ENCODE results near the gene STK32C.

STK32C gene

DNA sequence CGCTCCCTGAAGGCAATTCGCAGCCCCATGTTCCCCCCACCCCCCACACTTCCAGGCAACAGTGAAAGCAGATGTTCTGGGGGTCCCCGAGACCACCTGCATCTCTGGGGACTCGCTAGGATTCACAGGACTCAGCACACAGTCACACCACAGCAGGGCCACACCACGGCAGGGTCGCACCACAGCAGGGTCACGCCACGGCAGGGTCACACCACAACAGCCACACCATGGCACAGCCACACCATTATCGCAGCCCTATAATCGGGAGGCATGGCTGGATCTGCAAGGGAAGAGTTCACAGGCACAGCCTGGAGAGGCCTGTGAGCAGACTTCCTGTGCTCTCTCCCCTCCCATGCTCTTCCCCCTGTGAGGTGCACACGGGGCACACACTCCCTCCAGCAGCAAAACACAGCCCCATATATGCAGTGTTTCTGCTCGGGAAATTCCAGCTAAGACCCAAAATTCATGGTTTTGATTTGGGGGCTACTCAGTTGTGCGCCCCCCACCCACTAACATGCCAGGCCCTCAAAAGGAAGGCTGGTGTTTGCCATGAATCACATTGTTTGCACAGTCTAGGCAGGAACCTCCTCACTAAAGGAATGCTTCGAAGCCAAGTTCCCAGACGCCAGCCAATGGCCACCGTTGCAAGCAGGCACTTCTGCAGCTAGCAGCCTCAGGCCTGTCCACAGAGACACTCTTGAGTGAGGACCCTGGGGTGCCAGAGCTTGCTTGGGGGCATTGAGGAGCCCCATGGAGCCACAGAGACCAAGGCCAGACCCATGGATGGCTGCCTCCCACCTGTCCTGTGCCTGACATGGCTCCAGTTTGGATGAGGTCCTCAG is 128.0 kb downstream of the STK32C start:
- TF ChIP-seq FOXP2 (optimal IDR thresholded peaks at IDR 0.05; ENCODE audit: borderline replicate concordance, extremely low read depth, extremely low read length, insufficient read depth) (no peak), TAF1 (IDR thresholded peaks at IDR 0.05; ENCODE audit: borderline replicate concordance, insufficient read depth, low read length) (no peak)

DNA sequence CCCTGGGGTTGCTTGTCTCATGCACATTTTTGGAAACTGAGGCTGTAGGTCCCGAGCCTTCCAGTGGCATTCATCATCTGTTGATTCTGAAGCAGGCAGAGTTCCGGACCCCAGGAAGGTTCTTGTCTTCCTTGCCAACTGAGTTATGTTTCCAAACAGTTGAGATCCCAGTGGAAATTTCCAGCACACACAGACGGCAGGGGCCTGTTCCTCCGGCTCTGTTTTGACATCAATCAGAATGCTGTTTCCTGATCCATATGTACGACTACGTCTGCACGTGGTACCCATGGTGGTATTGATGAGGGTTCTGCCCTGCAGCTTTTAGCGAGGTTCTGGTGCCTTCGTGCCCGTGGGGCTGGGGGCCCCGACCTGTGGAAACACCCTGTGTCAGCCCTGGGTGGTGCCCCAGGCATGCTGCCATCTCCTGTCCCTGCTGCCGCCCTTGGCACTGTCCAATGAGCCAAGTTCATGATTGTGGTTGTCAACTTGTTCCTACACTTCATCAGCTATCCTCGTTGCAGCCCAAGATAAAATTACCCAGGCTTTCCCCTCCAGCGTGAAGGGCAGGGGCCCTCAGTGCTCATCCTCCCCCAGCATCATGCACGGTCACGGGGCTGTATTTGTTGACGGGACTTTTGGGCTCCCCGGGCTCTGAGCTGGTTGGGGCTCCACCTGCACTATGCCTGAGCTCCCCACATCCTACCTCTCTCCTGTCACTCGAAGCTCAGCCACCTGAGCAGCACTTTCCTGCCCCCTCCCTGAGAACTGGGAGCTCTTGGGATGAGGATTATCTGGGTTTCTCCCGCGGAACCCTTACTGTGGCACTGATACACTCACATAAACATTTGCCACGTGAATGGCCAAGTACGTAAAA is 128.8 kb downstream of the STK32C start:
- no peak for TF ChIP-seq FOXP2 (optimal IDR thresholded peaks at IDR 0.05; ENCODE audit: borderline replicate concordance, extremely low read depth, extremely low read length, insufficient read depth)

DNA sequence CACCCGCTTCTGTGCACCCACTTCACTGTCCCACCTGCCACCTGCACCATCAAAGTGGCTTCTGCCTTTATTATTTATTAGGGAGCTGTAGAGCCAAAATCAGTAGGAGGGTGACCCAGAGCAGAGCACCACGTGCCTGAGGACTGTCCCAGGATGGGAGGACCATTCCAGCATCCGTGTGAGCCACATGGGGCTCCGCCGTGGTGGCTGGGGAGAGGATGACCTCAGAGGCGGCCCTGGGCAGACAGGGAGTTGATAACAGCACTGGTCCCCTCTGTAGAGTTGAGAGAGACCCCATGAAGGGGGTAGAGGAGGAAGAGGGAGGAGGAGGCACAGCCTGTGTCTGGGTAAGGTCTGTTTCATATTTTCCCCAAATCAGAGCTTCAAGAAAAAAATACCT is 129.7 kb downstream of the STK32C start:
- TF ChIP-seq SIN3A (IDR thresholded peaks at IDR 0.05; ENCODE audit: borderline replicate concordance, insufficient read depth, low read length) (no peak), TAF1 (IDR thresholded peaks at IDR 0.05; ENCODE audit: borderline replicate concordance, insufficient read depth, low read length) (no peak), FOXP2 (optimal IDR thresholded peaks at IDR 0.05; ENCODE audit: borderline replicate concordance, extremely low read depth, extremely low read length, insufficient read depth) (no peak), POLR2AphosphoS5 (IDR thresholded peaks at IDR 0.05; ENCODE audit: low read depth, low read length) (no peak)
- TF ChIP-seq, protein P1, sequence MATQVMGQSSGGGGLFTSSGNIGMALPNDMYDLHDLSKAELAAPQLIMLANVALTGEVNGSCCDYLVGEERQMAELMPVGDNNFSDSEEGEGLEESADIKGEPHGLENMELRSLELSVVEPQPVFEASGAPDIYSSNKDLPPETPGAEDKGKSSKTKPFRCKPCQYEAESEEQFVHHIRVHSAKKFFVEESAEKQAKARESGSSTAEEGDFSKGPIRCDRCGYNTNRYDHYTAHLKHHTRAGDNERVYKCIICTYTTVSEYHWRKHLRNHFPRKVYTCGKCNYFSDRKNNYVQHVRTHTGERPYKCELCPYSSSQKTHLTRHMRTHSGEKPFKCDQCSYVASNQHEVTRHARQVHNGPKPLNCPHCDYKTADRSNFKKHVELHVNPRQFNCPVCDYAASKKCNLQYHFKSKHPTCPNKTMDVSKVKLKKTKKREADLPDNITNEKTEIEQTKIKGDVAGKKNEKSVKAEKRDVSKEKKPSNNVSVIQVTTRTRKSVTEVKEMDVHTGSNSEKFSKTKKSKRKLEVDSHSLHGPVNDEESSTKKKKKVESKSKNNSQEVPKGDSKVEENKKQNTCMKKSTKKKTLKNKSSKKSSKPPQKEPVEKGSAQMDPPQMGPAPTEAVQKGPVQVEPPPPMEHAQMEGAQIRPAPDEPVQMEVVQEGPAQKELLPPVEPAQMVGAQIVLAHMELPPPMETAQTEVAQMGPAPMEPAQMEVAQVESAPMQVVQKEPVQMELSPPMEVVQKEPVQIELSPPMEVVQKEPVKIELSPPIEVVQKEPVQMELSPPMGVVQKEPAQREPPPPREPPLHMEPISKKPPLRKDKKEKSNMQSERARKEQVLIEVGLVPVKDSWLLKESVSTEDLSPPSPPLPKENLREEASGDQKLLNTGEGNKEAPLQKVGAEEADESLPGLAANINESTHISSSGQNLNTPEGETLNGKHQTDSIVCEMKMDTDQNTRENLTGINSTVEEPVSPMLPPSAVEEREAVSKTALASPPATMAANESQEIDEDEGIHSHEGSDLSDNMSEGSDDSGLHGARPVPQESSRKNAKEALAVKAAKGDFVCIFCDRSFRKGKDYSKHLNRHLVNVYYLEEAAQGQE (IDR thresholded peaks at IDR 0.05; ENCODE audit: insufficient read depth in 1 of 2, low read depth in 2 of 2, low read length in 2 of 2) = no peak

DNA sequence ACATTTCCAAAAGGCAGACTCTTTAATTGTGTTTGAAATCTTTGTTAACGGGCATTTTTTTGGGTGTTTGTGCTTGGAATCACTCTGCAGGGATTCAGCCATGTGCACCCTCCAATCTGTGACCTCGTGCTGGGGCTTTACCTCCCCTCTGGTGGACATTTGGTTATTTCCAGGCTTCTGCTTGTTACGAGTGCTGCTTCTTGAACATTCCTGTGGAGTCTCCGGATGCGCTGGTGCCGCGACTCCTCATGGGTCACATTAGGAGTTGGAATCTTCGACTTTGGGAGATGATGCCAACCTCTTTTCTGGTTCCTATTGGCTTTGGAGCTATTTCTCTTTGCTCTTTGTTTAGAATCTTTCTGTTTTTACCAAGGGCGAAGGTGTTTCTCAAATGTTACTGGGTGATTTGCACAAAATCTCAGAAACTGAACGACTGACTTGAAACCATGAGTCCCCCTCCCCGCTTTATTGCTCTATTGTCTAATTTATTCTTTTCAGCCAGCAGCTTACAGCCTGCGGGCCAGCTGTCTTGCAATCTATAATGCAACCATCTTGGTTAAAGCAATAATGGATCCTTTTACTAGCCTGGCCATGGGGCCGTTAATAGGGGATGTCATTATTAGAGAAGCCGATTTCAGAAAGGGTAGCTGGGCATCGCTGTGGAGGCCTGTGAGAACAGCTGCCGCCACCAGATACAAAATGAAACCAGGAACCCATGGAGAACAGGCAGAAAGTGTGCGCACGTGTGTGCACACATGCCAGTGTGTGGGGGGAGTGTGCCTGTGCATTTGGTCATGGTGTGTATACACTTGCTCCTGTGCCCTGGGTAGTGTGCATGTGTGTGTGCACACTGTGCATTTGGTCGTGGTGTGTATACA is 130.9 kb downstream of the STK32C start:
- no peak for TF ChIP-seq SIN3A (IDR thresholded peaks at IDR 0.05; ENCODE audit: borderline replicate concordance, insufficient read depth, low read length)
- no peak for TF ChIP-seq POLR2AphosphoS5 (IDR thresholded peaks at IDR 0.05; ENCODE audit: low read depth, low read length)
- TF ChIP-seq TAF1 (IDR thresholded peaks at IDR 0.05; ENCODE audit: borderline replicate concordance, insufficient read depth, low read length) = no peak
- TF ChIP-seq, protein P1 (IDR thresholded peaks at IDR 0.05; ENCODE audit: insufficient read depth in 1 of 2, low read depth in 2 of 2, low read length in 2 of 2) = no peak
- TF ChIP-seq FOXP2 (optimal IDR thresholded peaks at IDR 0.05; ENCODE audit: borderline replicate concordance, extremely low read depth, extremely low read length, insufficient read depth) = no peak

- TF ChIP-seq, protein P1 (IDR thresholded peaks at IDR 0.05; ENCODE audit: insufficient read depth in 1 of 2, low read depth in 2 of 2, low read length in 2 of 2) = no peak
- no peak for TF ChIP-seq POLR2AphosphoS5 (IDR thresholded peaks at IDR 0.05; ENCODE audit: low read depth, low read length)
- peak; percentile 34; the same call in 1 of the 2 replicates for TF ChIP-seq SIN3A (IDR thresholded peaks at IDR 0.05; ENCODE audit: borderline replicate concordance, insufficient read depth, low read length)
- TF ChIP-seq FOXP2 (optimal IDR thresholded peaks at IDR 0.05; ENCODE audit: borderline replicate concordance, extremely low read depth, extremely low read length, insufficient read depth) = no peak
- no peak for TF ChIP-seq TAF1 (IDR thresholded peaks at IDR 0.05; ENCODE audit: borderline replicate concordance, insufficient read depth, low read length)
Measured at GRCh38 chr10:132175907-132176581, 131.7 kb downstream of the STK32C start.

All from PFSK-1 (cell line).